Mammary epithelial cell (primary cell): Measurements from ENCODE around the gene PRKN.

Experiments
- CTCF ChIP-seq, 2 donors: IDR thresholded peaks in 1 of 2; conservative IDR thresholded peaks in 1 of 2; 2 replicates each; pipeline ENCODE4 v1.5.1; 2011 to 2012; ENCODE audit warnings: inconsistent platforms in 2 of 2, low read length in 2 of 2, mild to moderate bottlenecking in 2 of 2, control low read depth in 1 of 2, low read depth in 1 of 2; ENCODE audit not compliant: insufficient read depth in 1 of 2; ENCODE audit errors: extremely low read depth in 1 of 2
- EZH2 ChIP-seq: IDR thresholded peaks from 2 replicates; pipeline ENCODE4 v1.6.1; 2012; ENCODE audit warnings: low read length, inconsistent platforms, borderline replicate concordance

GRCh38 chr6:161870236-161870901 lies 857.2 kb downstream of the PRKN start:
- TF ChIP-seq CTCF (conservative IDR thresholded peaks at IDR 0.05 in 1 of 2, IDR thresholded peaks at IDR 0.05 in 1 of 2; ENCODE audit: extremely low read depth in 1 of 2, insufficient read depth in 1 of 2, low read depth in 1 of 2, low read length in 2 of 2) (no peak), EZH2 (no peak)
